SK-N-SH treated with all-trans-retinoic acid at 6 μM for 48 hours (cell line): ENCODE results near the gene KRTAP10-2.

Source experiments
- ATAC-seq: fragments of 200-7000 bp; cut with Tn5 transposase; 3 replicates; pipeline ENCODE4 v1.9.1; 2020; ENCODE audit warnings: mild to moderate bottlenecking, moderate library complexity
- BACH2 ChIP-seq: fragments of 250-450 bp; sonication (Bioruptor Pico); IDR thresholded peaks from 2 replicates; pipeline ENCODE4 v1.9.0; 2021; ENCODE audit warnings: mild to moderate bottlenecking, borderline replicate concordance
- CREB5 ChIP-seq: fragments of 250-450 bp; sonication (Bioruptor Pico); IDR thresholded peaks from 2 replicates; pipeline ENCODE4 v1.5.1; 2020; ENCODE audit warnings: low read depth, mild to moderate bottlenecking, moderate library complexity
- CSDC2 ChIP-seq: fragments of 250-450 bp; sonication (Bioruptor Pico); IDR thresholded peaks from 2 replicates; pipeline ENCODE4 v1.5.0; 2020; ENCODE audit warnings: mild to moderate bottlenecking, moderate library complexity
- CSRNP3 ChIP-seq: fragments of 250-450 bp; sonication (Bioruptor Pico); IDR thresholded peaks from 2 replicates; pipeline ENCODE4 v1.5.1; 2021; ENCODE audit warnings: mild to moderate bottlenecking, moderate library complexity
- ESRRG ChIP-seq: fragments of 250-450 bp; sonication (Bioruptor Pico); IDR thresholded peaks from 2 replicates; pipeline ENCODE4 v1.6.1; 2021; ENCODE audit warnings: mild to moderate bottlenecking
- GLIS3 ChIP-seq: fragments of 250-450 bp; sonication (Bioruptor Pico); IDR thresholded peaks from 2 replicates; pipeline ENCODE4 v1.5.0; 2020; ENCODE audit warnings: mild to moderate bottlenecking, moderate library complexity
- OSR1 ChIP-seq: fragments of 250-450 bp; sonication (Bioruptor Pico); IDR thresholded peaks from 2 replicates; pipeline ENCODE4 v1.8.0; 2022; ENCODE audit warnings: moderate library complexity, mild to moderate bottlenecking, inconsistent platforms
- PATZ1 ChIP-seq: fragments of 250-450 bp; sonication (Bioruptor Pico); IDR thresholded peaks from 2 replicates; pipeline ENCODE4 v1.8.0; 2020; ENCODE audit warnings: mild to moderate bottlenecking, moderate library complexity, borderline replicate concordance
- POU6F1 ChIP-seq: fragments of 250-450 bp; sonication (Bioruptor Pico); IDR thresholded peaks from 2 replicates; pipeline ENCODE4 v1.8.0; 2021; ENCODE audit warnings: low read depth, mild to moderate bottlenecking, moderate library complexity, borderline replicate concordance
- PPARA ChIP-seq: fragments of 250-450 bp; sonication (Bioruptor Pico); IDR thresholded peaks from 2 replicates; pipeline ENCODE4 v1.5.0; 2020; ENCODE audit warnings: mild to moderate bottlenecking, borderline replicate concordance
- SNAI2 ChIP-seq: fragments of 250-450 bp; sonication (Bioruptor Pico); IDR thresholded peaks from 2 replicates; pipeline ENCODE4 v1.5.0; 2020; ENCODE audit warnings: mild to moderate bottlenecking, moderate library complexity
- TCF4 ChIP-seq: fragments of 250-450 bp; sonication (Bioruptor Pico); IDR thresholded peaks from 2 replicates; pipeline ENCODE4 v1.8.0; 2021; ENCODE audit warnings: mild to moderate bottlenecking, moderate library complexity, borderline replicate concordance
- TOX ChIP-seq: fragments of 250-450 bp; sonication (Bioruptor Pico); IDR thresholded peaks from 2 replicates; pipeline ENCODE4 v1.8.0; 2021; ENCODE audit warnings: mild to moderate bottlenecking, moderate library complexity, borderline replicate concordance
- TSHZ2 ChIP-seq: fragments of 250-450 bp; sonication (Bioruptor Pico); IDR thresholded peaks from 2 replicates; pipeline ENCODE4 v1.5.0; 2020; ENCODE audit warnings: mild to moderate bottlenecking, moderate library complexity
- ZFP3 ChIP-seq: fragments of 250-450 bp; sonication (Bioruptor Pico); IDR thresholded peaks from 2 replicates; pipeline ENCODE4 v1.5.0; 2020; ENCODE audit warnings: mild to moderate bottlenecking, moderate library complexity
- ZNF565 ChIP-seq: fragments of 450-650 bp; formaldehyde crosslinking; conservative IDR thresholded peaks from 2 replicates; pipeline ENCODE4 v1.5.0; 2020; ENCODE audit warnings: low read depth, mild to moderate bottlenecking, moderate library complexity
- ZNF70 ChIP-seq: fragments of 450-650 bp; formaldehyde crosslinking; IDR thresholded peaks from 2 replicates; pipeline ENCODE4 v1.5.0; 2020; ENCODE audit warnings: mild to moderate bottlenecking, moderate library complexity
- ZNF8 ChIP-seq: fragments of 450-650 bp; formaldehyde crosslinking; IDR thresholded peaks from 2 replicates; pipeline ENCODE4 v1.5.0; 2020; ENCODE audit warnings: mild to moderate bottlenecking, moderate library complexity

The KRTAP10-2 gene

GRCh38 chr21:44525391-44526095 lies 25.8 kb downstream of the KRTAP10-2 start:
- ATAC-seq: no peak
- TF ChIP-seq OSR1 (CRISPR knock-in tag) (no peak), CSDC2 (CRISPR knock-in tag) (no peak), ZNF565 (CRISPR knock-in tag) (no peak), ZNF70 (CRISPR knock-in tag) (no peak), ZNF8 (no peak)

GRCh38 chr21:44524414-44525371 lies 26.6 kb downstream of the KRTAP10-2 start:
- TF ChIP-seq PATZ1 (CRISPR knock-in tag) (no peak), CSRNP3 (CRISPR knock-in tag) (no peak), PPARA (CRISPR knock-in tag) (no peak), POU6F1 (CRISPR knock-in tag) (no peak), ZFP3 (CRISPR knock-in tag) (no peak), ZNF565 (CRISPR knock-in tag) (no peak)

GRCh38 chr21:44523567-44524413 lies 27.5 kb downstream of the KRTAP10-2 start:
- ATAC-seq: no peak
- TF ChIP-seq TCF4: no peak
- no peak for TF ChIP-seq ZFP3 (CRISPR knock-in tag)
- no peak for TF ChIP-seq TSHZ2
- TF ChIP-seq ZNF8: no peak
- no peak for TF ChIP-seq CSRNP3 (CRISPR knock-in tag)
- no peak for TF ChIP-seq ESRRG (CRISPR knock-in tag)
- TF ChIP-seq GLIS3 (CRISPR knock-in tag): no peak
- no peak for TF ChIP-seq BACH2 (CRISPR knock-in tag)
- no peak for TF ChIP-seq TOX
- TF ChIP-seq CSDC2 (CRISPR knock-in tag): no peak
- no peak for TF ChIP-seq ZNF70 (CRISPR knock-in tag)
- TF ChIP-seq SNAI2 (CRISPR knock-in tag): no peak
- TF ChIP-seq POU6F1 (CRISPR knock-in tag): no peak
- no peak for TF ChIP-seq OSR1 (CRISPR knock-in tag)
- TF ChIP-seq CREB5 (CRISPR knock-in tag): no peak
- TF ChIP-seq, all 23 proteins: peak for 0

More at GRCh38 chr21:44524414-44525371, 26.6 kb downstream of the KRTAP10-2 start:
- no peak for ATAC-seq
